Neural cell (in vitro differentiated cells): ENCODE measurements around the gene ALDH1A3. TPM values are rescaled to one million over a fixed set of nuclear protein-coding genes. Genes with fewer than 3 reads are reported as not detected.

Experiments used
- H2AFZ ChIP-seq: fragments of 200-600, 300-800 bp; sonication (generic), shearing (Covaris generic); 2 replicates; pipeline ENCODE4 v1.6.0; 2014; ENCODE audit warnings: low read depth, mild to moderate bottlenecking, antibody characterized with exemption, low read length, moderate library complexity
- H3F3A ChIP-seq: fragments of 200-600 bp; shearing (Covaris generic); 2 replicates; pipeline ENCODE4 v1.6.1; 2016; ENCODE audit warnings: mild to moderate bottlenecking, moderate library complexity, mixed read lengths, antibody characterized with exemption, low read length; ENCODE audit not compliant: insufficient read depth, poor library complexity, severe bottlenecking
- H3K27ac ChIP-seq: fragments of 200-600, 300-800 bp; sonication (generic), shearing (Covaris generic); 2 replicates; pipeline ENCODE4 v1.5.1; 2014; ENCODE audit warnings: mild to moderate bottlenecking, low read length, moderate library complexity
- H3K27me3 ChIP-seq: fragments of 300-800, 200-600 bp; sonication (generic), shearing (Covaris generic); 2 replicates; pipeline ENCODE4 v1.6.0; 2014; ENCODE audit warnings: mild to moderate bottlenecking, low read depth, low read length, moderate library complexity; ENCODE audit not compliant: insufficient read depth
- H3K36me3 ChIP-seq: fragments of 300-800, 200-600 bp; sonication (generic), shearing (Covaris generic); 2 replicates; pipeline ENCODE4 v1.5.1; 2014; ENCODE audit warnings: mild to moderate bottlenecking, antibody characterized with exemption, low read length, moderate library complexity; ENCODE audit not compliant: insufficient read depth
- H3K4me2 ChIP-seq: fragments of 300-800, 200-600 bp; sonication (generic), shearing (Covaris generic); 2 replicates; pipeline ENCODE4 v1.6.0; 2014; ENCODE audit warnings: mild to moderate bottlenecking, low read length
- H3K4me3 ChIP-seq: fragments of 300-800, 200-600 bp; sonication (generic), shearing (Covaris generic); 2 replicates; pipeline ENCODE4 v1.5.1; 2014; ENCODE audit warnings: mild to moderate bottlenecking, low read length, moderate library complexity
- H3K79me2 ChIP-seq: fragments of 200-600 bp; shearing (Covaris generic); replicated peaks from 2 replicates; pipeline ENCODE4 v1.6.0; 2014; ENCODE audit warnings: mild to moderate bottlenecking, low read length, moderate library complexity; ENCODE audit not compliant: insufficient read depth
- H3K9ac ChIP-seq: fragments of 300-800, 200-600 bp; sonication (generic), shearing (Covaris generic); 2 replicates; pipeline ENCODE4 v1.6.1; 2016; ENCODE audit warnings: mild to moderate bottlenecking, low read length, mixed read lengths
- H3K9me2 ChIP-seq: fragments of 200-600 bp; shearing (Covaris generic); 2 replicates; pipeline ENCODE4 v1.6.1; 2016; ENCODE audit warnings: mild to moderate bottlenecking, low read length, mixed read lengths; ENCODE audit not compliant: insufficient read depth
- H3K9me3 ChIP-seq: fragments of 200-600, 300-800 bp; sonication (generic), shearing (Covaris generic); 2 replicates; pipeline ENCODE4 v1.6.1; 2016; ENCODE audit warnings: mild to moderate bottlenecking, mixed run types, low read length, moderate library complexity, mixed read lengths
- H4K20me1 ChIP-seq: fragments of 200-600 bp; shearing (Covaris generic); 2 replicates; pipeline ENCODE4 v1.6.1; 2016; ENCODE audit warnings: mild to moderate bottlenecking, mixed run types; ENCODE audit not compliant: insufficient read depth
- CTCF ChIP-seq: fragments of 450-650 bp; IDR thresholded peaks from 2 replicates; pipeline ENCODE4 v1.5.1; 2014; ENCODE audit warnings: antibody characterized with exemption, mild to moderate bottlenecking, moderate library complexity; ENCODE audit not compliant: poor library complexity, severe bottlenecking
- EP300 ChIP-seq: fragments of 450-650 bp; conservative IDR thresholded peaks from 2 replicates; pipeline ENCODE4 v1.6.1; 2014; ENCODE audit warnings: antibody characterized with exemption, mild to moderate bottlenecking, moderate library complexity; ENCODE audit not compliant: poor library complexity, severe bottlenecking
- EZH2 ChIP-seq: fragments of 200-600, 300-800 bp; shearing (Covaris generic), sonication (generic); IDR thresholded peaks from 2 replicates; pipeline ENCODE4 v1.6.1; 2014; ENCODE audit warnings: antibody characterized with exemption, low read length, borderline replicate concordance, mild to moderate bottlenecking; ENCODE audit not compliant: insufficient read depth, poor library complexity, severe bottlenecking
- MXI1 ChIP-seq: fragments of 450-650 bp; conservative IDR thresholded peaks from 2 replicates; pipeline ENCODE4 v1.6.1; 2014; ENCODE audit warnings: antibody characterized with exemption, mild to moderate bottlenecking; ENCODE audit not compliant: poor library complexity, severe bottlenecking
- POLR2AphosphoS5 ChIP-seq: IDR thresholded peaks from 2 replicates; pipeline ENCODE4 v1.6.1; 2012
- RAD21 ChIP-seq: fragments of 450-650 bp; conservative IDR thresholded peaks from 2 replicates; pipeline ENCODE4 v1.6.1; 2014; ENCODE audit warnings: antibody characterized with exemption, mild to moderate bottlenecking, moderate library complexity
- REST ChIP-seq: IDR thresholded peaks from 2 replicates; pipeline ENCODE4 v1.6.1; 2012; ENCODE audit warnings: borderline replicate concordance
- SMC3 ChIP-seq: fragments of 450-650 bp; conservative IDR thresholded peaks from 2 replicates; pipeline ENCODE4 v1.6.1; 2014; ENCODE audit warnings: antibody characterized with exemption, mild to moderate bottlenecking, moderate library complexity; ENCODE audit not compliant: poor library complexity
- TAF1 ChIP-seq: IDR thresholded peaks from 2 replicates; pipeline ENCODE4 v1.6.1; 2012; ENCODE audit warnings: low read depth
- polyA plus RNA-seq: library from polyadenylated mRNA; depleted of rRNA; stranded (reverse); fragments of >200 nt; gene quantifications from 2 replicates; pipeline ENCODE4 v1.2.3, GENCODE V29; 2014

The ALDH1A3 gene
- polyA plus RNA-seq, 1 donor from 2014 or later = 0.06 TPM

GRCh38 chr15:100931143-100931890 lies 51.7 kb downstream of the ALDH1A3 start:
- no peak for TF ChIP-seq MXI1
- TF ChIP-seq POLR2AphosphoS5 = no peak
- TF ChIP-seq SMC3 = no peak
- TF ChIP-seq TAF1 = no peak
- TF ChIP-seq EZH2 = no peak
- TF ChIP-seq EP300 = no peak
- TF ChIP-seq CTCF = no peak
- no peak for TF ChIP-seq RAD21
- no peak for TF ChIP-seq REST
- H3K79me2 ChIP-seq = no peaks in the 10 kb centered on the region
- no peak overlapping the region for H2AFZ ChIP-seq
- peaks cover 6% of the 10 kb centered on the region for H3K27me3 ChIP-seq
- no peaks in the 10 kb centered on the region for H4K20me1 ChIP-seq
- no peaks in the 10 kb centered on the region for H3K36me3 ChIP-seq
- H3K27ac ChIP-seq = no peak overlapping the region
- no peak overlapping the region for H3K9ac ChIP-seq
- no peak overlapping the region for H3K4me2 ChIP-seq
- H3K9me3 ChIP-seq = no peaks in the 10 kb centered on the region
- H3K9me2 ChIP-seq = no peaks in the 10 kb centered on the region
- H3F3A ChIP-seq = no peaks in the 10 kb centered on the region
- no peak overlapping the region for H3K4me3 ChIP-seq

GRCh38 chr15:100932676-100933348 lies 53.2 kb downstream of the ALDH1A3 start:
- no peaks in the 10 kb centered on the region for H3F3A ChIP-seq
- peaks cover 4% of the 10 kb centered on the region for H3K27me3 ChIP-seq
- H4K20me1 ChIP-seq = no peaks in the 10 kb centered on the region
- TF ChIP-seq POLR2AphosphoS5 = no peak
- no peak for TF ChIP-seq RAD21
- TF ChIP-seq SMC3 = no peak
- TF ChIP-seq REST = no peak
- no peak for TF ChIP-seq TAF1
- TF ChIP-seq EP300 = no peak
- H3K9me2 ChIP-seq = no peaks in the 10 kb centered on the region
- H3K27ac ChIP-seq = no peak overlapping the region
- H2AFZ ChIP-seq = no peak overlapping the region
- no peaks in the 10 kb centered on the region for H3K36me3 ChIP-seq
- H3K9ac ChIP-seq = no peak overlapping the region
- no peaks in the 10 kb centered on the region for H3K79me2 ChIP-seq
- H3K9me3 ChIP-seq = no peaks in the 10 kb centered on the region
- no peak overlapping the region for H3K4me2 ChIP-seq
- H3K4me3 ChIP-seq = no peak overlapping the region
